Stimulated activated CD4-positive, alpha-beta T cell treated with anti-CD3 and anti-CD28 coated beads, Interleukin-12 subunit alpha, Interleukin-12 subunit beta, amount 100 ng/mL, for 24 hours (primary cell): Measurements from ENCODE around the gene MDGA2.
A peak's percentile ranks its signal among the peaks of the same experiment; 100 is the strongest.
"Not testable (repeated sequence)": the region's sequence is repeated elsewhere in the genome, so short reads cannot be mapped to it uniquely, and the experiment has no call there.

Experiments used
- DNase-seq, 2 experiments: peaks; one replicate each; pipeline ENCODE4 v3.0.0-alpha.2; 2020; ENCODE audit warnings: low read depth in 2 of 2

Gene MDGA2

GRCh38 chr14:47328376-47328775 lies 347.0 kb downstream of the MDGA2 start:
- no peak for DNase-seq

DNA sequence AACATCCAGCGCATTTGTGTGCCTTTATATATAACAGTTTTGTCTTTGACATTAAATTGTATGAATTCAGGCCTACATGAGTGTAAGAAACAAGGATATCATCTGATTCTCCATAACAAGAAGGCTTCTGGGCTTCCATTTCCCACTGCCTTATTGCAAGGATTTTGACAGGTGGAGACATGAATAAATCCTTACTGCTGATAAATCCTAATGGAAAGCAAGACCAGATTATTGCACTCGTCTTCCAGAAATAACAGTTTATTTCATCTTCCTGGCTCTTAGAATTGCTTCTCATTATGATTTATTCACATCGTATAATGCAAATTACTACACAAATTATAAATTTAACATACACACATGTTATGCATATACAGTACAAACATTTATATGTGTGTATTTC lies 348.1 kb downstream of the MDGA2 start:
- DNase-seq, result no peak

- DNase-seq, result no peak
Observed at GRCh38 chr14:47322751-47323150, 352.7 kb downstream of the MDGA2 start.

DNA sequence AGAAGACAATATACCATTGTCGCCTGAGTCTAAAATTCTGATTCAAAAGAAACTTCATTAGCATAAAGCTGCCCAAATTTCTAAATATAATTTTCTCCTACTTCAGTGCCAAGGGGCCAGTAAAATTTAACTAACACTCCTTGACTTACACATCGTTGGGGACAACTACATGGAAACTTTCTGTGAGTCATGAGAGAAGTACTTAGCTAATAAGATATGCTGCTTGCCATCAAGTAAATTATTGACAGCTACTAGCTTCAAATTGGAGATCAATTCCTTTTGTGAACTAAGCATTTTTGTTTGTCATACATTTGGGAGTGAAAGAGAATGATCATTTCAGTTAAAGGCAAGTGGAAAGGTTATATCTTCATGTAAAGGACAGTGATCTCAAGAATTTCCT lies 373.3 kb downstream of the MDGA2 start:
- no peak for DNase-seq

DNA sequence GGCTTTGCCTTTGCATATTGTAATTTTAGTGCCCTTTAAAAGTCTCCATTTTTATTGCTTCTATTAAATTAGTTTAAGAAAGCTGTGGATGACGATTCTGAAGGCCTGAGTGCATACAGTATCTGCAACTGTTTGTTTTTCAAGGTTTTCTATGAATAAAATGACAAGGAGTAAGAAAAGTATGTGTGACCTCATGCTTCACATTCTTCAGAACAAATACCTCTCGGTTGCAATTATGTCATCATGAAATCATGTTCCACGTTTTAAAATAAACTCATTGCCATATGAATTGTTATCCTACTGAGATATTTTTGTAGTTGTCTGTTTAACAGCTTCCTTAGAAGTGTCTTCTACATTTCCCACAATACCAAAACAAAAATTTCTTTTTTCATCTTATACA lies 374.6 kb downstream of the MDGA2 start:
- DNase-seq, result no peak

GRCh38 chr14:47297374-47297773 lies 378.0 kb downstream of the MDGA2 start:
- no peak for DNase-seq

DNA sequence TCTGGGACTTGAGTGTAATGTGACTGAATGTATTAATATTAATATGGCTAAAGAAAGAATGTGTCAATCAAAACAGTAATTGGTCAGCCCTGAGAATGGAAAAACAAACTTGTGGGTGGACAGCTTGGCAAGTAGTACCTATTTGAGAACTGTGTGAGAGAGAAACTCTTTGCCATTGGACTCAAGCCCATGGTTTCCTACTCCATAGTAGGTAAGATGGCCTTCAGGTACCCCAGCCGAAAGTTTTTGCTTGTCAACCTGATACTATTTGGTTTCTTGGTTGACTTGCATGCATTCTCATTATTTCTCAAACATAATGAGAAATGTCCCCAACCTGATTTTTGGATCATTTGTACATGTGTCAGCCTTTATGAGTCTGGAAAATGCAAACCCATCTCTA lies 391.1 kb downstream of the MDGA2 start:
- no peak for DNase-seq

DNA sequence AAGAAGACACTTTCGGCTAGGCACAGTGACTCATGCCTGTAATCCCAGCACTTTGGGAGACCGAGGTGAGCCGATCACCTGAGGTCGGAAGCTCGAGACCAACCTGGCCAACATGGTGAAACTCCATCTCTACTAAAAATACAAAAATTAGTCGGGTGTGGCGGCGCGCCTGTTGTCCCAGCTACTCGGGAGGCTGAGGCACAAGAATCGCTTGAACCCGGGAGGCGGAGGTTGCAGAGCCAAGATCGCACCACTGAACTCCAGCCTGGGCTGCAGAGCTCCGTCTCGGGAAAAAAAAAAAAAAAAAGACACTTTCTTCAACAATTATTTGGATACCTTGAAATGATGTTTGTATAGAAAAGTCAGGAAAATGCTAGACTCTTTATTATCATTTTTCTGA lies 393.6 kb downstream of the MDGA2 start:
- DNase-seq, result not testable (repeated sequence)

- peak in 1 of 2 experiments; percentile 14 for DNase-seq
Observed at GRCh38 chr14:47278233-47278842, 397.1 kb downstream of the MDGA2 start.

DNA sequence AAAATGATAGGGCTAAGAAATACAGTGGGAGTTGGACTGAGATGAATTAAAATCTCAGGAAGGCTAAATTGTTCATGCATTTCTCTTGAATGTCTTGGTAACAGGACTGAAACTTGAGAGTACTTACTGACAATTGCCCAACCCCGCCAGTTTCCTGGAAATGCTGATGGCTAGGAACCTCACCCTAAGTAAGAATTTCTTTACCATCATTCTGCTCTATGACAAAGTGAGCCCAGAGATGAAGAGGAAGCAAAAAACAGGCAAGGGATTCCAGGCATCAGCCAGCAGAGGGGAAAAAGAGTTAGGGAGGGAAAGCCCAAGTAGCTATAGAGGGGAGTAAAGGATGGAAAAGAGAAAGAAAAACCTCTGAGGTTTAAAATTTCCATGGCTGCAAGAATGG lies 397.7 kb downstream of the MDGA2 start:
- no peak for DNase-seq

DNA sequence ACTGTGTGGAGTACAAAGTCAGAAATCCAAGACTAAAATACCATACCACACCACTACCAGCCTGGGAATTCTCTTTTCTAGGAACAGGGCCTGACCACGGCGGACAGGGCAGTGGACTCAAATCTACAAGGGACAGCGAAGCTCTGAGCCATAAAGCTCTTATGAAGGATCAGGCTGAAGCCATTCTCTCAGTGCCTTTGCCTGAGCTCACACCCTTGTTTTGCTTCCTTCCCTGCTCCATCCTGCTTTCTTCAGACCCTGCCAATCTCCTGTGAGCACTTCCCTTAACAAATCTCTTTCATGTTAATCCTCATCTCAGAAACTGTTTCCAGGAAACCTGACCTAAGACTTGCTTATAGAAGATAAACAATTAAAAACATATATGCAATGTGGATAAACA lies 398.5 kb downstream of the MDGA2 start:
- no peak for DNase-seq

GRCh38 chr14:47273939-47274338 lies 401.5 kb downstream of the MDGA2 start:
- no peak for DNase-seq

- no peak for DNase-seq
Observed at GRCh38 chr14:47270715-47271114, 404.7 kb downstream of the MDGA2 start.

GRCh38 chr14:47269756-47270492 lies 405.5 kb downstream of the MDGA2 start:
- DNase-seq, result no peak

GRCh38 chr14:47264842-47265241 lies 410.6 kb downstream of the MDGA2 start:
- no peak for DNase-seq

DNA sequence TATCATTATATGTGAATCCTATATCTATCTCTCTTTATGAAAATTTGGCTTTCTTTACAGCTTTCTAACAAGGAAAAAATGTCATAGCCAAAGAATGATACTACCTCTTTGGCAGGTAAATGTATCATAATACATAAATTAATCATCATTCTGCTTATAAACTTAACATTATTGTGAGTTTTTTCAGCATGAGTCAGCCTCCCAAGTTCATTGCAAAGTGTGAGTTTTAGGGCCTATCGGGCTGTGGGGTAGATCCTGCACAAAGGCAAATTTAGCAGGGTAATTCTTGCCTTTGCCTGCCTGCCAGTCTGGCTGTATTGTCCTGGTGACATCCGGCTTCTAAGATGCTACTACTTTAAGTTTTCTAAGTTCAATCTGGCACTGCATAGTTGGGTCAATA lies 412.6 kb downstream of the MDGA2 start:
- no peak for DNase-seq

GRCh38 chr14:47261350-47261749 lies 414.1 kb downstream of the MDGA2 start:
- no peak for DNase-seq

- no peak for DNase-seq
Observed at GRCh38 chr14:47259796-47260195, 415.6 kb downstream of the MDGA2 start.

DNA sequence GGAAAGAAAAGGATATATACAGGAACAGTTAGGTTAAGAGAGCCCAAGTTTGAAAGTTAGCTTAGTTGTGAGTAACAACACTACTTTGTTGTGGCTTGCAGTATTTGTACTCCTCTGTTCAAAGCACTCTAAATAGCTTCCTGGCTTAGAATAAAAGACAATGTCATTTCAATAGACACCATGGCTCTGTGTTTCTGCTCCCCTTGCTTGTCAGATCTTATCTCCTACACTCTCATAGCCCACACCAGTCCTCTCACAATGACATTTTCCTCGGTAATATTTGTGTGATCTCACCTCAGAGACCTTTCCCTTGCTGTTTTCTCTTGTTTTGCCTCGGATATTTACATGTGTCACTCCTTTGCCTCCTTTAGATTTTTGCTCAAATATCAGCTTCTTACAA lies 418.4 kb downstream of the MDGA2 start:
- no peak for DNase-seq

- DNase-seq, result no peak
Observed at GRCh38 chr14:47252802-47253201, 422.6 kb downstream of the MDGA2 start.

GRCh38 chr14:47246367-47246766 lies 429.0 kb downstream of the MDGA2 start:
- no peak for DNase-seq

- not testable (repeated sequence) for DNase-seq
Observed at GRCh38 chr14:47242579-47242978, 432.8 kb downstream of the MDGA2 start.

DNA sequence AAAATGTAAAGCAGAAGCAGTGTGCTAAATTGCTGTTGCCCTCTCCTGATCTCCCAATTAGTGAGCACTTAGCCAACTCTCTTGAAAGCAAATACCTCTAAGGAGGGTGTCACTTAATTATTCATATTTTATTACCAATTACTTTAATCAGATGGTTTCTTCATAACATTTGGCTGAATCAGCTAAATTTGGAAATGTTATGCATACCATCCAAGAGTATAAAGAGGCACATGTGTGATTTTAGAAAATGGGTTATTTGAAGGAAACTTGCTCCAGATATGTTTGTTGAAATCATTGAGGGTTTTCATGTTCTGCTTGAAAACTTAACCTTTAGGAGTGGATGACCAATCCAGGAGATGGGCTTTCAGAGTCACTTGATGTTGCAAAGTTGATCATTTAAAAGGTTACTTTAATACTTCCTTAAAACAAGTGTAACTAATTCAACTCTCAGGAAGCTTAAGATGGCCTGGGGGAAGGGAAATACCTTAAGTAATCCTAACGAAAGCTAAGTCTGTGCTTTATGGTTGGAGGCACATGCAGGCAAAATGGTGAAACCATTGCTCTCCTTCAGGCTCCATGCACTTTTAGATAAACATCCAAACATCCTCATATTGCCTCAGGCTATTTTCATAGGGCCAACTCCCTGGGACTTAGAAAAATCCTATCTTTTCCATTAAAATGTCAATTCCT lies 434.5 kb downstream of the MDGA2 start:
- DNase-seq, result no peak
